ENCODE measurements around the gene BCAM. TPM values are rescaled to one million over a fixed set of nuclear protein-coding genes. Genes with fewer than 3 reads are reported as not detected.
"Not testable (repeated sequence)": the region's sequence is repeated elsewhere in the genome, so short reads cannot be mapped to it uniquely, and the experiment has no call there.

The BCAM gene
- total RNA-seq, 2 donors from 2014 or later: 0.31 TPM; not detected in 1

- no peaks in the 10 kb centered on the region for H3K36me3 Mint-ChIP-seq
- H3K27ac Mint-ChIP-seq: no peak overlapping the region
- DNase-seq (ENCODE audit: low spot score in 2 of 2): no peak
- no peaks in the 10 kb centered on the region for H3K9me3 Mint-ChIP-seq
- no peak for ATAC-seq
These were observed 14.4 kb downstream of the BCAM start for GRCh38 chr19:44823373-44823698.

- no peak overlapping the region for H3K27ac Mint-ChIP-seq
- ATAC-seq (no peak), DNase-seq (ENCODE audit: low spot score in 2 of 2) (no peak)
- H3K36me3 Mint-ChIP-seq: no peaks in the 10 kb centered on the region
- no peaks in the 10 kb centered on the region for H3K9me3 Mint-ChIP-seq
These were observed 15.9 kb downstream of the BCAM start for GRCh38 chr19:44824761-44825160.

GRCh38 chr19:44832875-44833274 lies 24.0 kb downstream of the BCAM start:
- H3K9me3 Mint-ChIP-seq; H3K27ac Mint-ChIP-seq; DNase-seq (ENCODE audit: low spot score in 2 of 2); ATAC-seq; H3K36me3 Mint-ChIP-seq: not testable (repeated sequence)

- DNase-seq (ENCODE audit: low spot score in 2 of 2); H3K9me3 Mint-ChIP-seq; H3K36me3 Mint-ChIP-seq; H3K27ac Mint-ChIP-seq; ATAC-seq: not testable (repeated sequence)
These were observed 25.5 kb downstream of the BCAM start for GRCh38 chr19:44834399-44834798.

- Mint-ChIP-seq H3K27ac (no peak overlapping the region), H3K36me3 (no peaks in the 10 kb centered on the region), H3K9me3 (no peaks in the 10 kb centered on the region)
- ATAC-seq (no peak), DNase-seq (ENCODE audit: low spot score in 2 of 2) (no peak)
These were observed 30.4 kb downstream of the BCAM start for GRCh38 chr19:44839276-44839675.

GRCh38 chr19:44840811-44841210 lies 31.9 kb downstream of the BCAM start:
- ATAC-seq (no peak), DNase-seq (ENCODE audit: low spot score in 2 of 2) (no peak)
- Mint-ChIP-seq H3K36me3 (peaks cover 0 to 5% of the 10 kb centered on the region in 2 donors), H3K9me3 (no peaks in the 10 kb centered on the region), H3K27ac (no peak overlapping the region)

GRCh38 chr19:44841231-44841630 lies 32.3 kb downstream of the BCAM start:
- DNase-seq (ENCODE audit: low spot score in 2 of 2): no peak
- Mint-ChIP-seq H3K36me3 (peaks cover 0 to 5% of the 10 kb centered on the region in 2 donors), H3K9me3 (no peaks in the 10 kb centered on the region), H3K27ac (no peak overlapping the region)
- no peak for ATAC-seq

GRCh38 chr19:44845286-44845611 lies 36.3 kb downstream of the BCAM start:
- DNase-seq (ENCODE audit: low spot score in 2 of 2) (no peak), ATAC-seq (peak; percentile 5 to 10)
- no peaks in the 10 kb centered on the region for H3K9me3 Mint-ChIP-seq
- peaks cover 0 to 5% of the 10 kb centered on the region in 2 donors for H3K36me3 Mint-ChIP-seq
- H3K27ac Mint-ChIP-seq: peak overlapping the region; percentile 50 to 56

GRCh38 chr19:44845612-44846454 lies 36.9 kb downstream of the BCAM start, which contains the start of gene NECTIN2:
Gene NECTIN2, plus strand, starts transcription at chr19:44846297. Its CDS starts 229 bp downstream, at chr19:44846526.
- Mint-ChIP-seq H3K27ac (peak within 1 kb of the TSS; percentile 50 to 56), H3K9me3 (no peaks in the 10 kb centered on the region), H3K36me3 (peaks cover 0 to 5% of the 10 kb centered on the region in 2 donors)
- peak; percentile 65 to 80 for ATAC-seq
- peak; percentile 81 to 97 for DNase-seq (ENCODE audit: low spot score in 2 of 2)

- Mint-ChIP-seq H3K27ac (no peak overlapping the region), H3K36me3 (peaks cover 0 to 5% of the 10 kb centered on the region in 2 donors), H3K9me3 (no peaks in the 10 kb centered on the region)
- DNase-seq (ENCODE audit: low spot score in 2 of 2) (no peak), ATAC-seq (no peak)
These were observed 37.7 kb downstream of the BCAM start for GRCh38 chr19:44846455-44847143.

- DNase-seq (ENCODE audit: low spot score in 2 of 2): no peak
- H3K9me3 Mint-ChIP-seq: no peaks in the 10 kb centered on the region
- no peak for ATAC-seq
- H3K36me3 Mint-ChIP-seq: peaks cover 0 to 5% of the 10 kb centered on the region in 2 donors
- H3K27ac Mint-ChIP-seq: no peak overlapping the region
These were observed 38.5 kb downstream of the BCAM start for GRCh38 chr19:44847144-44848035.

- ATAC-seq (no peak), DNase-seq (ENCODE audit: low spot score in 2 of 2) (no peak)
- H3K27ac Mint-ChIP-seq: no peak overlapping the region
- H3K36me3 Mint-ChIP-seq: peaks cover 0 to 5% of the 10 kb centered on the region in 2 donors
- no peaks in the 10 kb centered on the region for H3K9me3 Mint-ChIP-seq
These were observed 39.3 kb downstream of the BCAM start for GRCh38 chr19:44848036-44848811.

- no peaks in the 10 kb centered on the region for H3K9me3 Mint-ChIP-seq
- no peak for ATAC-seq
- peaks cover 0 to 5% of the 10 kb centered on the region in 2 donors for H3K36me3 Mint-ChIP-seq
- no peak for DNase-seq (ENCODE audit: low spot score in 2 of 2)
- no peak overlapping the region for H3K27ac Mint-ChIP-seq
These were observed 40.0 kb downstream of the BCAM start for GRCh38 chr19:44848812-44849447.

- ATAC-seq: no peak
- H3K36me3 Mint-ChIP-seq: no peaks in the 10 kb centered on the region
- DNase-seq (ENCODE audit: low spot score in 2 of 2): no peak
- H3K27ac Mint-ChIP-seq: no peak overlapping the region
- no peaks in the 10 kb centered on the region for H3K9me3 Mint-ChIP-seq
These were observed 41.8 kb downstream of the BCAM start for GRCh38 chr19:44850641-44851109.

- no peaks in the 10 kb centered on the region for H3K36me3 Mint-ChIP-seq
- no peak overlapping the region for H3K27ac Mint-ChIP-seq
- peak in 1 of 2 donors; percentile 12 for ATAC-seq
These were observed 42.5 kb downstream of the BCAM start for GRCh38 chr19:44851427-44851826.

GRCh38 chr19:44855606-44856005 lies 46.7 kb downstream of the BCAM start:
- no peaks in the 10 kb centered on the region for H3K36me3 Mint-ChIP-seq
- no peak overlapping the region for H3K27ac Mint-ChIP-seq

More at GRCh38 chr19:44851427-44851826, 42.5 kb downstream of the BCAM start:
- H3K9me3 Mint-ChIP-seq: no peaks in the 10 kb centered on the region
- DNase-seq (ENCODE audit: low spot score in 2 of 2): no peak

More at GRCh38 chr19:44855606-44856005, 46.7 kb downstream of the BCAM start:
- ATAC-seq: no peak
- no peaks in the 10 kb centered on the region for H3K9me3 Mint-ChIP-seq
- DNase-seq (ENCODE audit: low spot score in 2 of 2): no peak
